SK-N-SH (cell line): ENCODE results near the gene PSMF1.

Source experiments
- CHD2 ChIP-seq: fragments of 150-350 bp; IDR thresholded peaks from 2 replicates; pipeline ENCODE4 v1.6.1; 2018; ENCODE audit warnings: low read length; ENCODE audit not compliant: partially characterized antibody
- NRF1 ChIP-seq: IDR thresholded peaks from 2 replicates; pipeline ENCODE4 v1.6.1; 2012; ENCODE audit warnings: low read depth, mild to moderate bottlenecking, low read length
- POLR2AphosphoS5 ChIP-seq: IDR thresholded peaks from 2 replicates; pipeline ENCODE4 v1.6.1; 2012; ENCODE audit warnings: low read depth, low read length
- TF ChIP-seq, protein P1 (sequence below): fragments of 200-600 bp; sonication (generic); IDR thresholded peaks from 2 replicates; pipeline ENCODE4 v1.6.1; 2017; ENCODE audit warnings: antibody characterized with exemption, mild to moderate bottlenecking, moderate library complexity
- TF ChIP-seq, protein P2 (sequence below): IDR thresholded peaks from 2 replicates; pipeline ENCODE4 v1.4.0; 2012; ENCODE audit warnings: low read depth, borderline replicate concordance

DNA sequence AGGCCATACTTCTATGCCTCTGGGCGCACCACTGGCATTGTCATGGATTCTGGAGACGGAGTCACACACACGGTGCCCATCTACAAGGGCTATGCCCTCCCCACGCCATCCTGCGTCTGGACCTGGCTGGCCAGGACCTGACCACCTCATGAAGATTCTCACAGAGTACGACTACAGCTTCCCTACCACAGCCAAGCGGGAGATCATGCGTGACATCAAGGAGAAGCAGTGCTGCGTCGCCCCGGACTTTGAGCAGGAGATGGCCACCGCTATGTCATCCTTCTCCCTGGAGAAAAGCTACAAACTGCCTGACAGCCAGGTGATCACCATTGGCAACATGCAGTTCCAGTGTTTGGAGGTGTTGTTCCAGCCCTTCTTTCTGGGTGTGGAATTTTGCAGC is 42.6 kb downstream of the PSMF1 start:
- TF ChIP-seq POLR2AphosphoS5 (no peak), NRF1 (no peak), CHD2 (no peak)
- TF ChIP-seq, protein P1, sequence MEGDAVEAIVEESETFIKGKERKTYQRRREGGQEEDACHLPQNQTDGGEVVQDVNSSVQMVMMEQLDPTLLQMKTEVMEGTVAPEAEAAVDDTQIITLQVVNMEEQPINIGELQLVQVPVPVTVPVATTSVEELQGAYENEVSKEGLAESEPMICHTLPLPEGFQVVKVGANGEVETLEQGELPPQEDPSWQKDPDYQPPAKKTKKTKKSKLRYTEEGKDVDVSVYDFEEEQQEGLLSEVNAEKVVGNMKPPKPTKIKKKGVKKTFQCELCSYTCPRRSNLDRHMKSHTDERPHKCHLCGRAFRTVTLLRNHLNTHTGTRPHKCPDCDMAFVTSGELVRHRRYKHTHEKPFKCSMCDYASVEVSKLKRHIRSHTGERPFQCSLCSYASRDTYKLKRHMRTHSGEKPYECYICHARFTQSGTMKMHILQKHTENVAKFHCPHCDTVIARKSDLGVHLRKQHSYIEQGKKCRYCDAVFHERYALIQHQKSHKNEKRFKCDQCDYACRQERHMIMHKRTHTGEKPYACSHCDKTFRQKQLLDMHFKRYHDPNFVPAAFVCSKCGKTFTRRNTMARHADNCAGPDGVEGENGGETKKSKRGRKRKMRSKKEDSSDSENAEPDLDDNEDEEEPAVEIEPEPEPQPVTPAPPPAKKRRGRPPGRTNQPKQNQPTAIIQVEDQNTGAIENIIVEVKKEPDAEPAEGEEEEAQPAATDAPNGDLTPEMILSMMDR, result no peak
- TF ChIP-seq, protein P2, sequence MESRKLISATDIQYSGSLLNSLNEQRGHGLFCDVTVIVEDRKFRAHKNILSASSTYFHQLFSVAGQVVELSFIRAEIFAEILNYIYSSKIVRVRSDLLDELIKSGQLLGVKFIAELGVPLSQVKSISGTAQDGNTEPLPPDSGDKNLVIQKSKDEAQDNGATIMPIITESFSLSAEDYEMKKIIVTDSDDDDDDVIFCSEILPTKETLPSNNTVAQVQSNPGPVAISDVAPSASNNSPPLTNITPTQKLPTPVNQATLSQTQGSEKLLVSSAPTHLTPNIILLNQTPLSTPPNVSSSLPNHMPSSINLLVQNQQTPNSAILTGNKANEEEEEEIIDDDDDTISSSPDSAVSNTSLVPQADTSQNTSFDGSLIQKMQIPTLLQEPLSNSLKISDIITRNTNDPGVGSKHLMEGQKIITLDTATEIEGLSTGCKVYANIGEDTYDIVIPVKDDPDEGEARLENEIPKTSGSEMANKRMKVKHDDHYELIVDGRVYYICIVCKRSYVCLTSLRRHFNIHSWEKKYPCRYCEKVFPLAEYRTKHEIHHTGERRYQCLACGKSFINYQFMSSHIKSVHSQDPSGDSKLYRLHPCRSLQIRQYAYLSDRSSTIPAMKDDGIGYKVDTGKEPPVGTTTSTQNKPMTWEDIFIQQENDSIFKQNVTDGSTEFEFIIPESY, result no peak
